H9 (cell line): Measurements from ENCODE around the gene TMEM237. TPM values are rescaled to one million over a fixed set of nuclear protein-coding genes. Genes with fewer than 3 reads are reported as not detected.

Experiments used
- DNase-seq: peaks from one replicate; pipeline ENCODE4 v3.0.0-alpha.2; 2017
- H2AFZ ChIP-seq: one replicate; pipeline ENCODE4 v1.6.1; 2013; ENCODE audit warnings: mild to moderate bottlenecking, low read length, control low read depth, moderate library complexity
- H2AK5ac ChIP-seq: 2 replicates; pipeline ENCODE4 v1.6.1; 2013; ENCODE audit warnings: low read length, control low read depth, mixed read lengths; ENCODE audit not compliant: insufficient read length
- H2BK120ac ChIP-seq: one replicate; pipeline ENCODE4 v1.6.1; 2013; ENCODE audit warnings: low read depth, mild to moderate bottlenecking, low read length, control low read depth, inconsistent platforms; ENCODE audit not compliant: poor library complexity, severe bottlenecking
- H2BK12ac ChIP-seq: 2 replicates; pipeline ENCODE4 v1.6.1; 2013; ENCODE audit warnings: low read length, control low read depth, mixed read lengths, low read depth; ENCODE audit not compliant: insufficient read length
- H2BK15ac ChIP-seq: 2 replicates; pipeline ENCODE4 v1.6.1; 2013; ENCODE audit warnings: low read depth, low read length, control low read depth
- H2BK20ac ChIP-seq: one replicate; pipeline ENCODE4 v1.6.1; 2013; ENCODE audit warnings: low read depth, mild to moderate bottlenecking, low read length, control low read depth, inconsistent platforms; ENCODE audit not compliant: poor library complexity, severe bottlenecking
- H2BK5ac ChIP-seq: 2 replicates; pipeline ENCODE4 v1.6.1; 2013; ENCODE audit warnings: low read length, control low read depth, mixed read lengths; ENCODE audit not compliant: insufficient read length
- H3K14ac ChIP-seq: 2 replicates; pipeline ENCODE4 v1.6.1; 2013; ENCODE audit warnings: low read length, control low read depth; ENCODE audit not compliant: insufficient read depth
- H3K18ac ChIP-seq: 2 replicates; pipeline ENCODE4 v1.6.1; 2013; ENCODE audit warnings: low read depth, mild to moderate bottlenecking, mixed read lengths, low read length, control low read depth; ENCODE audit not compliant: insufficient read length
- H3K23ac ChIP-seq: 2 replicates; pipeline ENCODE4 v1.6.1; 2013; ENCODE audit warnings: low read length, control low read depth, mixed read lengths, low read depth; ENCODE audit not compliant: insufficient read length
- H3K23me2 ChIP-seq: 2 replicates; pipeline ENCODE4 v1.6.1; 2013; ENCODE audit warnings: low read depth, mild to moderate bottlenecking, mixed read lengths, low read length, control low read depth; ENCODE audit not compliant: insufficient read length, poor library complexity, severe bottlenecking
- H3K27ac ChIP-seq: 2 replicates; pipeline ENCODE4 v1.5.1; 2013; ENCODE audit warnings: low read length, control low read depth, mixed read lengths, low read depth; ENCODE audit not compliant: insufficient read length
- H3K27me3 ChIP-seq: 2 replicates; pipeline ENCODE4 v1.6.1; 2013; ENCODE audit warnings: low read length, control low read depth, inconsistent platforms; ENCODE audit not compliant: insufficient read depth
- H3K4ac ChIP-seq: 2 replicates; pipeline ENCODE4 v1.6.1; 2013; ENCODE audit warnings: low read depth, mild to moderate bottlenecking, control low read depth, inconsistent platforms, low read length, moderate library complexity
- H3K4me1 ChIP-seq: 2 replicates; pipeline ENCODE4 v1.6.1; 2013; ENCODE audit warnings: low read length, control low read depth, inconsistent platforms; ENCODE audit not compliant: insufficient read depth
- H3K4me2 ChIP-seq: 2 replicates; pipeline ENCODE4 v1.6.1; 2013; ENCODE audit warnings: low read length, control low read depth, mixed read lengths; ENCODE audit not compliant: insufficient read length, insufficient read depth
- H3K56ac ChIP-seq: 2 replicates; pipeline ENCODE4 v1.6.1; 2013; ENCODE audit warnings: low read depth, mild to moderate bottlenecking, mixed read lengths, low read length, control low read depth; ENCODE audit not compliant: insufficient read length
- H3K79me1 ChIP-seq: 2 replicates; pipeline ENCODE4 v1.6.1; 2013; ENCODE audit warnings: low read depth, mild to moderate bottlenecking, moderate library complexity, low read length, control low read depth, inconsistent platforms; ENCODE audit not compliant: insufficient read depth, poor library complexity, severe bottlenecking
- H3K79me2 ChIP-seq: 2 replicates; pipeline ENCODE4 v1.6.1; 2013; ENCODE audit warnings: low read length, control low read depth, inconsistent platforms; ENCODE audit not compliant: insufficient read depth
- H3K9ac ChIP-seq: 2 replicates; pipeline ENCODE4 v1.6.1; 2013; ENCODE audit warnings: low read length, control low read depth, mixed read lengths; ENCODE audit not compliant: insufficient read length; ENCODE audit errors: extremely low read depth
- H3K9me3 ChIP-seq: one replicate; pipeline ENCODE4 v1.6.1; 2013; ENCODE audit warnings: low read depth, low read length, inconsistent platforms; ENCODE audit not compliant: control insufficient read depth
- H3T11ph ChIP-seq: one replicate; pipeline ENCODE4 v1.6.1; 2013; ENCODE audit warnings: mild to moderate bottlenecking, low read length, control low read depth, inconsistent platforms
- H4K20me1 ChIP-seq: one replicate; pipeline ENCODE4 v1.6.1; 2013; ENCODE audit not compliant: control insufficient read depth, insufficient read length, insufficient read depth
- H4K5ac ChIP-seq: 2 replicates; pipeline ENCODE4 v1.6.1; 2013; ENCODE audit warnings: low read depth, mild to moderate bottlenecking, mixed read lengths, low read length, control low read depth; ENCODE audit not compliant: insufficient read length
- H4K8ac ChIP-seq: replicated peaks from 2 replicates; pipeline ENCODE4 v1.6.1; 2013; ENCODE audit warnings: low read length, control low read depth, mixed read lengths, low read depth; ENCODE audit not compliant: insufficient read length
- H4K91ac ChIP-seq: 2 replicates; pipeline ENCODE4 v1.6.1; 2013; ENCODE audit warnings: low read depth, mild to moderate bottlenecking, moderate library complexity, mixed read lengths, low read length, control low read depth; ENCODE audit not compliant: insufficient read length
- H3K27ac Mint-ChIP-seq, 3 experiments: 2 replicates in 2 of 3; 3 replicates in 1 of 3; pipeline ENCODE4 v1.8.0; 2020 to 2021; ENCODE audit warnings: mixed read lengths in 3 of 3, mild to moderate bottlenecking in 1 of 3, moderate library complexity in 1 of 3
- H3K27me3 Mint-ChIP-seq: 2 replicates; pipeline ENCODE4 v1.8.0; 2021; ENCODE audit warnings: low read depth, mild to moderate bottlenecking, moderate library complexity, mixed read lengths
- H3K36me3 Mint-ChIP-seq, 3 experiments: 2 replicates in 2 of 3; 3 replicates in 1 of 3; pipeline ENCODE4 v1.8.0; 2020 to 2021; ENCODE audit warnings: low read depth in 3 of 3, mixed read lengths in 3 of 3; ENCODE audit not compliant: insufficient read depth in 1 of 3
- H3K4me1 Mint-ChIP-seq, 2 experiments: 2 replicates each; pipeline ENCODE4 v1.8.0; 2020; ENCODE audit warnings: mixed read lengths in 2 of 2
- H3K4me3 Mint-ChIP-seq, 2 experiments: 2 replicates in 1 of 2; 3 replicates in 1 of 2; pipeline ENCODE4 v1.8.0; 2020 to 2021; ENCODE audit warnings: mild to moderate bottlenecking in 2 of 2, mixed read lengths in 2 of 2, moderate library complexity in 1 of 2
- H3K9me3 Mint-ChIP-seq, 2 experiments: 2 replicates in 1 of 2; 3 replicates in 1 of 2; pipeline ENCODE4 v1.8.0; 2020; ENCODE audit warnings: mild to moderate bottlenecking in 2 of 2, mixed read lengths in 2 of 2, moderate library complexity in 1 of 2
- CTCF ChIP-seq: fragments of 200-600 bp; sonication (generic); conservative IDR thresholded peaks from 3 replicates; pipeline ENCODE4 v1.8.0; 2021; ENCODE audit warnings: antibody characterized with exemption, mild to moderate bottlenecking
- WGBS: extraction: QIAGEN DNeasy Blood & Tissue Kit; methylation state at CpG from one replicate; pipeline ENCODE4 v1.1.7; 2013; ENCODE audit warnings: missing lambda C conversion rate, low lambda C conversion rate, mixed read lengths; ENCODE audit not compliant: insufficient read length; ENCODE audit errors: extremely low coverage; 5-methylcytosine and 5-hydroxymethylcytosine counted together
- total RNA-seq: library from RNA; stranded (reverse); gene quantifications from 2 replicates; pipeline ENCODE4 v1.2.1, GENCODE V29; 2021

The TMEM237 gene
- total RNA-seq, 1 experiment from 2014 or later, result 37.7 TPM

- no peaks in the 10 kb centered on the region for H3K79me1 ChIP-seq
- no peaks in the 10 kb centered on the region for H3K23me2 ChIP-seq
- no peaks in the 10 kb centered on the region for H3K4me1 ChIP-seq
- no peak overlapping the region for H3T11ph ChIP-seq
- H2BK5ac ChIP-seq, result no peak overlapping the region
- DNase-seq, result no peak
- no peaks in the 10 kb centered on the region for H3K79me2 ChIP-seq
- H3K23ac ChIP-seq, result no peak overlapping the region
- no CpG with 5 or more reads among the region's 4 CpGs for WGBS
- no peak overlapping the region for H3K27ac ChIP-seq
- peaks cover 9 to 51% (median 43%) of the 10 kb centered on the region in 3 experiments; a peak in 6 of 7 replicates for H3K36me3 Mint-ChIP-seq
- H3K9me3 ChIP-seq, result no peaks in the 10 kb centered on the region
- no peak overlapping the region for H2BK20ac ChIP-seq
- no peak overlapping the region for H2AFZ ChIP-seq
- no peak overlapping the region for H3K4me2 ChIP-seq
- no peaks in the 10 kb centered on the region for H4K20me1 ChIP-seq
- no peak overlapping the region for H2AK5ac ChIP-seq
- H4K5ac ChIP-seq, result no peak overlapping the region
- no peak overlapping the region for H3K14ac ChIP-seq
- no peak for TF ChIP-seq CTCF
- H3K27me3 Mint-ChIP-seq, result no peaks in the 10 kb centered on the region
- H4K8ac ChIP-seq, result no peak overlapping the region
- no peak overlapping the region for H3K9ac ChIP-seq
- H3K56ac ChIP-seq, result no peak overlapping the region
- no peak overlapping the region for H3K4me3 Mint-ChIP-seq
- H3K4ac ChIP-seq, result no peak overlapping the region
- no peaks in the 10 kb centered on the region for H3K9me3 Mint-ChIP-seq
- H3K27me3 ChIP-seq, result no peaks in the 10 kb centered on the region
- H4K91ac ChIP-seq, result no peak overlapping the region
- no peak overlapping the region for H3K18ac ChIP-seq
- H2BK15ac ChIP-seq, result no peak overlapping the region
- H2BK120ac ChIP-seq, result no peak overlapping the region
- peaks cover 6 to 7% of the 10 kb centered on the region in 2 experiments for H3K4me1 Mint-ChIP-seq
- no peak overlapping the region for H3K27ac Mint-ChIP-seq
- H2BK12ac ChIP-seq, result no peak overlapping the region
These were observed 5.0 kb downstream of the TMEM237 start for GRCh38 chr2:201638326-201638725.
